ENCODE results near the gene CD109.

- TF ChIP-seq CTCF (conservative IDR thresholded peaks at IDR 0.05; ENCODE audit: low read depth, low read length) (no peak), ELK1 (IDR thresholded peaks at IDR 0.05; ENCODE audit: borderline replicate concordance, low read depth, low read length) (no peak), USF2 (IDR thresholded peaks at IDR 0.05; ENCODE audit: low read depth, low read length) (no peak), MAZ (IDR thresholded peaks at IDR 0.05; ENCODE audit: borderline replicate concordance, low read depth, low read length) (no peak), MXI1 (IDR thresholded peaks at IDR 0.05; ENCODE audit: borderline replicate concordance, low read depth, low read length) (no peak), POLR2A (IDR thresholded peaks at IDR 0.05; ENCODE audit: low read depth, low read length) (no peak), CEBPB (IDR thresholded peaks at IDR 0.05; ENCODE audit: low read depth, low read length) (no peak), RAD21 (IDR thresholded peaks at IDR 0.05; ENCODE audit: low read length) (no peak), RCOR1 (IDR thresholded peaks at IDR 0.05; ENCODE audit: insufficient replicate concordance, low read length) (no peak)
Measured at GRCh38 chr6:73695619-73696421, at the start of gene CD109.

Measured in IMR-90 (cell line).